SIG-M5 treated with dmso at 0.1 percent for 504 hours (cell line): Measurements from ENCODE around the gene MTX2.
"Not testable (repeated sequence)": the region's sequence is repeated elsewhere in the genome, so short reads cannot be mapped to it uniquely, and the experiment has no call there.

Experiments used
- DNase-seq: peaks from one replicate; lab custom pipeline; 2025; ENCODE audit not compliant: unreplicated experiment; lab: John Stamatoyannopoulos, UW

MTX2 gene

DNA sequence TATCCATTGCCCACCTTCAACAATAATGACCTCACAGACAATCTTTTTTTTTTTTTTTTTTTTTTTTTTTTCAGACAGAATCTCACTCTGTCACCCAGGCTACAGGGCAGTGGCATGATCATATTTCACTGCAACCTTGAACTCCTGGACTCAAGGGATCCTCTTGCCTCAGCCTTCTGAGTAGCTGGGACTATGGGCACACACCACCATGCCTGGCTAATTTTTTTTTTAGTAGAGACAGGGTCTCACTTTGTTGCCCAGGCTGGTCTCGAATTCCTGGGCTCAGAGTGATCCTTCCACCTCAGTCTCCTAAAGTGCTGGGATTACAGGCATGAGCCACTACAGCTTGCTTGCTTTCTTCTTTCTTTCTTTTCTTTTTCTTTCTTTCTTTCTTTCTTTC, 103.9 kb downstream of the MTX2 start:
- not testable (repeated sequence) for DNase-seq

DNA sequence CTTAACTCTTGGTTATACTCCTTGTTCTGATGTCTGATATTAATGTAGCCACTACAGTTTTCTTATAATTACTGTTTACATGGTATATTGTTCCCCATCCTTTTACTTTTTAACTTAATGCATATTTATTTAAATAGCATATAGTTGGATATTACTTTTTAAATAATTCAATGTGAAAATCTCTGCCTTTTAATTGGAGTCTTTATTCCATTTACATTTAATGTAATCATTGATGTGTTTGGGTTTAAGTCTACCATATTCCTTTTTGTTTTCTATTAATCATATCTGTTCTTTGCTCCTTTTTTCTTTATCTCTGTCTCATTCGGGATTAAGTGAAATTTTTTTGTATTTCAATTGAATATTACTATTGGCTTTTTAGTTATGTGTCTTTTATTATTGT, 109.1 kb downstream of the MTX2 start:
- DNase-seq = no peak

DNA sequence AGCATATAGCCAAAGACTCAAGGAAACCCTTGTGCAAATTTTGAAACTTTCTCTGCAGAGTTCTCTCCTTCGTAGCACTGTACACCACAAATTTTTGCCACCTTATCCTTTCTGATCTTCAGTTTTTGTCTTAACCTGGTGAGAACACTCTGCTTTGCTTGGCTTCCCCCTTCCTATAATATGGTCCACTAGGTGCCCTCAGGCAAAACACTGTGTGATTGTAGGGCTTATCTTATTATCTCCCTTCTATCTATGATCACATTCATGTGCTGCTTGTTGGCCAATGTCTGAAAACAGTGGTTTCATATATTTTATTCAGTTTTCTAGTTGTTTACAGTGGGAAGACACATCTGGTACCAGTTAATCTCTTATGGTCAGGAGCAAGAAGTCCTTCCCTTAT, 111.1 kb downstream of the MTX2 start:
- DNase-seq = no peak

DNA sequence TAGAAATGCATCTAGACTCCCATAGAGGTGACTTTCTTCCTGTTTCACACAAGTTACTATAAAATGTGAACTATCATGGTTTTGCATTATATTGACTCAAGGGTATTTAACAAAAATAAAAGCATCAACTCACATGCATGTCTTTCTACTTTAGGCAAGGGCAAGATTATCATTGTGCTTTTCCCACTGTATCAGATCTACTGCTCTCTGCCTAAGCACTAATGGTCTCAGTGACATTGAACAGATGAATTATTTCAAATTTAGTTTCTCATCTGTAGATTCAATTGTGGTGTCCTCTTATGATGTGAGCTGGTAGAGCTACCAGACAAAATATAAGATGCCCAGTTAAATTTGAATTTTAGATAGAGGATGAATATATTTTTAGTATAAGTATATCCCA, 113.9 kb downstream of the MTX2 start:
- no peak for DNase-seq

DNA sequence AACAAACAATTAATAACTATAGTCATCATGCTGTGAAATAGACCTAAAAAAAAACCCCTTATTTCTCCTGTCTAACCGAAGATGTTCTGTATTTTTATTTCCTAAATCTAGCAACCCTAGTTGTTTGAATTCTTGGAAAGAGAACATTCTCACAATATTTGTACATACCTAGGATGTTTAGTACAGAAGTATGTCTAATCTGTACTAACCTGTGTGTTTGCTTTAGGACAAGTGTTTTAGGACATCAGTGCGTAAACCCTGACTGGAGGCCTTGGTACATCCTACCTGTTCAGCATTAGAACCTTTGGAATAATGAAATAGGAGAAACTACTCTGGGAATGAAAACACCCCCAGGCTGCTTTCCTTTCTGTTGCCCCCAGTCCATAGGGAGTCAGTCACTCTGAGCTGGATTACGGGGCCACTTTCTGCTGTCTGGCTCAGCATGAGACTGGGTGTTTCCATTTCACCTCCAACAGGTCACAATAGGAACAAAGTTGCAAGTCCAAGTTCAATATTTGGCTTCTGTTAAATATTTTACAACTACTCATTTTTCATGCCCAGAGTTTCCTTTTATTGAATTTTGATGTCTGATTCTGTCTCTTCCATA, 114.7 kb downstream of the MTX2 start:
- no peak for DNase-seq

DNA sequence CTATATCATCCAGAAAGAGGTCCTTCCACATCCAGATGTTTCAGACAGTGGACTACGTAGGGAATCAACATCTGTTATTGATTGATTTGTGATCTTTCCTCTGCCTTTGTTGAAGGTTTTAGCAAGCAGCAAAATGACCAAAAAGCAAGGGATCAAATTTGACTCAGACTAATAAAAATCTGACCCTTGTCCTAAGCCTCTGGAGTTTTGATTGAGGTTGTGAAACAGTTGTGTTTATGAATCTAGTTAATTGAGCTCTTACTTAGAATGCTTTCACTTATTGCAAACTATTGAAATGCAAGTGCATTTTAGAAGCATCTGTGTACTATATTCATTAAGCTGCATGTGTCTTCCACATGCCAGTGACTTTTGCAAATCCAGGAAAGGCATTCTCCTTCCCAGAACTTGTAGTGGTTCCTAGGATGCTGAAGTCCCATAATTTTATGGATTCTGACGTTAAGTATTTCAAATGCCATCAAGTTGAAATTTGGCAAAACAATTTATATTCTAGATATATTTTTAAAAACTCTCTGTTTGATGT, 116.0 kb downstream of the MTX2 start:
- no peak for DNase-seq

DNA sequence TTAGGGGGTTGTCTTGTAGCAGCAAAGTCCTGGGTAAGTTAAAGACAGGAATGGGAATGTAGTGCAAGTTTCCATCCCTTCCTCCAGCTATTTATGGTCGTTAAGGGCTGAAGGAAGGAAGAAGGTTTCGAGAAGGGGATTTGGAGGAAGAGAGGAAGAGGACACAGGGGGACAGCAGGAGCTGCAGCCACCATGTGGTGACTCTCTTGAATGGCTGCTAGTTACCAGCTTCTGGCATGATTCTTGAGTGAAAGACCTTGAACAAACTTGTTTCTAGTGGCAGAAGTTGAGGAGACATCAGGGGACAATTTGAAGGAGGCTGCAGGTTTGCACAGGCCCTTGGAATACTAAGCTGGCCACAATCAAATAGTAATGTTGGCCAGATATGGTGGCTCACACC, 116.6 kb downstream of the MTX2 start:
- DNase-seq = no peak
